Loucy (cell line): Measurements from ENCODE around the gene SLC4A8.

Experiments used
- H2AFZ ChIP-seq: fragments of 200-600 bp; sonication (generic); 2 replicates; pipeline ENCODE4 v1.6.0; 2016; ENCODE audit warnings: antibody characterized with exemption, mild to moderate bottlenecking, low read length, moderate library complexity
- H3F3A ChIP-seq: fragments of 200-600 bp; 2 replicates; pipeline ENCODE4 v1.6.0; 2016; ENCODE audit warnings: antibody characterized with exemption, low read depth, mild to moderate bottlenecking
- H3K27me3 ChIP-seq: fragments of 200-600 bp; sonication (generic); 2 replicates; pipeline ENCODE4 v1.6.1; 2014; ENCODE audit warnings: low read length, mild to moderate bottlenecking; ENCODE audit not compliant: insufficient read depth, poor library complexity, severe bottlenecking
- H3K36me3 ChIP-seq: fragments of 200-600 bp; sonication (generic); 2 replicates; pipeline ENCODE4 v1.6.1; 2016; ENCODE audit warnings: low read length; ENCODE audit not compliant: insufficient read depth
- H3K4me1 ChIP-seq: fragments of 200-600 bp; sonication (generic); 2 replicates; pipeline ENCODE4 v1.5.1; 2014; ENCODE audit warnings: low read length, mild to moderate bottlenecking; ENCODE audit not compliant: insufficient read depth, poor library complexity, severe bottlenecking
- H3K4me2 ChIP-seq: fragments of 200-600 bp; sonication (generic); 2 replicates; pipeline ENCODE4 v1.6.0; 2014; ENCODE audit warnings: antibody characterized with exemption, low read length, low read depth, mild to moderate bottlenecking; ENCODE audit not compliant: poor library complexity, severe bottlenecking
- H3K4me3 ChIP-seq: fragments of 200-600 bp; sonication (generic); 2 replicates; pipeline ENCODE4 v1.5.1; 2014; ENCODE audit warnings: low read length, mild to moderate bottlenecking, mixed read lengths; ENCODE audit not compliant: poor library complexity, severe bottlenecking
- H3K79me2 ChIP-seq: fragments of 200-600 bp; sonication (generic); 2 replicates; pipeline ENCODE4 v1.6.1; 2014; ENCODE audit warnings: low read length; ENCODE audit not compliant: insufficient read depth
- H3K9ac ChIP-seq: fragments of 200-600 bp; sonication (generic); 2 replicates; pipeline ENCODE4 v1.6.0; 2014; ENCODE audit warnings: mild to moderate bottlenecking, low read depth, low read length, moderate library complexity; ENCODE audit not compliant: poor library complexity, severe bottlenecking
- H3K9me2 ChIP-seq: fragments of 200-600 bp; sonication (generic); replicated peaks from 2 replicates; pipeline ENCODE4 v1.6.1; 2016; ENCODE audit warnings: low read depth, low read length, mixed read lengths
- H3K9me3 ChIP-seq: fragments of 200-600 bp; sonication (generic); 2 replicates; pipeline ENCODE4 v1.6.1; 2014; ENCODE audit warnings: mild to moderate bottlenecking, antibody characterized with exemption, low read length, low read depth; ENCODE audit not compliant: insufficient read depth
- H4K20me1 ChIP-seq: fragments of 200-600 bp; sonication (generic); 2 replicates; pipeline ENCODE4 v1.6.0; 2014; ENCODE audit warnings: antibody characterized with exemption, low read length, mild to moderate bottlenecking; ENCODE audit not compliant: insufficient read depth, poor library complexity, severe bottlenecking
- EZH2phosphoT487 ChIP-seq: fragments of 200-600 bp; IDR thresholded peaks from 2 replicates; pipeline ENCODE4 v1.6.1; 2018; ENCODE audit warnings: antibody characterized with exemption, mild to moderate bottlenecking, moderate library complexity, borderline replicate concordance
- TF ChIP-seq, protein P1 (sequence below): fragments of 200-600 bp; sonication (generic); conservative IDR thresholded peaks from 2 replicates; pipeline ENCODE4 v1.5.1; 2014; ENCODE audit warnings: mild to moderate bottlenecking, antibody characterized with exemption, low read length

SLC4A8 gene

DNA sequence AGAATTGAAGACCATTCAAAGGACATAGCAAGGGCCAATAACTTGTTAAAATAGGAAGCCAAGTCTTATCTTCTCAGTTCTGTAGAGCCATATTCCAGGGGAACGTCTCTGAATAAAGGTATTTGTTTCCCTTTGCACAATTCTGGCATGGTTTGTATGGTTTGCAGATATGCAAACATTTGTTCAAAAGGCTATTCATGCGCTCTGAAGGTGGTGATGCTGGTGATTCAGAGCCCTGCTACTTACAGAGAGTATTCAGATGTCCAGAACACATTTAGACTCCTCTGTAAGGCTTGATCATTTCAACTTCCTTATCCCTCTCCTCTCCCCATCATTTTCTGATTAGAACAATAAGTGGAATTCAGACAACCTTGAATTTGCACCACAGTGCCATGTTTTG is 35.9 kb downstream of the SLC4A8 start:
- no peaks in the 10 kb centered on the region for H3F3A ChIP-seq
- no peaks in the 10 kb centered on the region for H3K9me3 ChIP-seq
- H3K27me3 ChIP-seq = no peaks in the 10 kb centered on the region
- no peak for TF ChIP-seq EZH2phosphoT487
- TF ChIP-seq, protein P1, sequence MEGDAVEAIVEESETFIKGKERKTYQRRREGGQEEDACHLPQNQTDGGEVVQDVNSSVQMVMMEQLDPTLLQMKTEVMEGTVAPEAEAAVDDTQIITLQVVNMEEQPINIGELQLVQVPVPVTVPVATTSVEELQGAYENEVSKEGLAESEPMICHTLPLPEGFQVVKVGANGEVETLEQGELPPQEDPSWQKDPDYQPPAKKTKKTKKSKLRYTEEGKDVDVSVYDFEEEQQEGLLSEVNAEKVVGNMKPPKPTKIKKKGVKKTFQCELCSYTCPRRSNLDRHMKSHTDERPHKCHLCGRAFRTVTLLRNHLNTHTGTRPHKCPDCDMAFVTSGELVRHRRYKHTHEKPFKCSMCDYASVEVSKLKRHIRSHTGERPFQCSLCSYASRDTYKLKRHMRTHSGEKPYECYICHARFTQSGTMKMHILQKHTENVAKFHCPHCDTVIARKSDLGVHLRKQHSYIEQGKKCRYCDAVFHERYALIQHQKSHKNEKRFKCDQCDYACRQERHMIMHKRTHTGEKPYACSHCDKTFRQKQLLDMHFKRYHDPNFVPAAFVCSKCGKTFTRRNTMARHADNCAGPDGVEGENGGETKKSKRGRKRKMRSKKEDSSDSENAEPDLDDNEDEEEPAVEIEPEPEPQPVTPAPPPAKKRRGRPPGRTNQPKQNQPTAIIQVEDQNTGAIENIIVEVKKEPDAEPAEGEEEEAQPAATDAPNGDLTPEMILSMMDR = no peak
- H3K9ac ChIP-seq = no peak overlapping the region
- H4K20me1 ChIP-seq = no peaks in the 10 kb centered on the region
- no peaks in the 10 kb centered on the region for H3K9me2 ChIP-seq
- H3K79me2 ChIP-seq = no peaks in the 10 kb centered on the region
- no peak overlapping the region for H3K4me3 ChIP-seq
- H2AFZ ChIP-seq = no peak overlapping the region
- H3K4me2 ChIP-seq = no peak overlapping the region
- H3K4me1 ChIP-seq = no peaks in the 10 kb centered on the region
- H3K36me3 ChIP-seq = peaks cover 89% of the 10 kb centered on the region; the same call in 1 of the 2 replicates

DNA sequence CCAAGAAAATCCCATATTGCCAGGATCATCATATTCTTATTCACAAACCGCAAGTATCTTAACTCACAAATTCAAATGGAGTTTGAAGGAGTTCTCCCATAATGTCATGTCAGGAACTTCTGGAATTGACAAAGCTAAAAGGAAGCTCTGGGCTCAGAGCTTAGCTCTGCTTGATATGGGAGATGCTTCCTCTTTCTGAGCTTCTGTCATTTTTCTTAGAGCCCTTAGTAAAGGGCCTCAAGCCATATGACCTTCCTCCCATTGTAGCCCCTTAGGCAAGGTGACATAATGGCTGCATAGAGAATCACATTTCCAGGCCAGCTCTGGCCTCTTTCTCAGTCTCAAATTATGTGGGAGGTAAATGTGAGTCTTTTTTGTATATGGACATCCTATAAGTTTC is 40.9 kb downstream of the SLC4A8 start:
- Histone ChIP-seq H3K4me2 (no peak overlapping the region), H3K4me1 (no peaks in the 10 kb centered on the region), H2AFZ (no peak overlapping the region), H3K9me2 (no peaks in the 10 kb centered on the region), H3K4me3 (no peak overlapping the region), H3F3A (no peaks in the 10 kb centered on the region), H3K27me3 (no peaks in the 10 kb centered on the region), H3K9me3 (no peaks in the 10 kb centered on the region), H3K36me3 (peaks cover 71% of the 10 kb centered on the region; the same call in 1 of the 2 replicates), H3K79me2 (no peaks in the 10 kb centered on the region), H4K20me1 (no peaks in the 10 kb centered on the region), H3K9ac (no peak overlapping the region)
- TF ChIP-seq, protein P1 = no peak
- TF ChIP-seq EZH2phosphoT487 = no peak

DNA sequence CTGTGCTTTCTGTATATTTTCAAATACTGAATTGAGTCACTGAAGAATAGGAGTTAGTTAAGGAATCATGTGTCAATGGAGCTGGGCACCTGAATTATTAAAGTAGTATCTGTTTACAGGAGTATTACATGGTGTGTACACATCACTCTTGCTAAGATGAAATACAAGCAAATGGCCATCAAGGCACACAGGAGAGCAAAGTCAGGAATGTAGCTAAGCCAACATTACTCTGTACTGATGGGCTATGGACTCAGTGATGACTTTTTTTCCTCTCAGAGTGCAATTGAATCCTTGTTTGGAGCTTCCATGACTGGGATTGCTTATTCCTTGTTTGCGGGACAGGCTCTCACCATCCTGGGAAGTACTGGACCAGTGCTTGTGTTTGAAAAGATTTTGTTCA is 45.5 kb downstream of the SLC4A8 start:
- H3K36me3 ChIP-seq = peaks cover 70% of the 10 kb centered on the region; the same call in 1 of the 2 replicates
- no peaks in the 10 kb centered on the region for H3K27me3 ChIP-seq
- no peaks in the 10 kb centered on the region for H3K9me3 ChIP-seq
- H3K79me2 ChIP-seq = no peaks in the 10 kb centered on the region
- H3K9me2 ChIP-seq = no peaks in the 10 kb centered on the region
- no peak overlapping the region for H3K9ac ChIP-seq
- H4K20me1 ChIP-seq = no peaks in the 10 kb centered on the region
- H3F3A ChIP-seq = no peaks in the 10 kb centered on the region
- H3K4me1 ChIP-seq = no peaks in the 10 kb centered on the region
- H3K4me3 ChIP-seq = no peak overlapping the region
- TF ChIP-seq, protein P1 = no peak
- no peak for TF ChIP-seq EZH2phosphoT487
- H3K4me2 ChIP-seq = no peak overlapping the region
- no peak overlapping the region for H2AFZ ChIP-seq
